WTC11 (cell line): ENCODE data around the gene SMO. TPM values are rescaled to one million over a fixed set of nuclear protein-coding genes. Genes with fewer than 3 reads are reported as not detected.

Experiments
- ATAC-seq: fragments of 200-7000 bp; cut with Tn5 transposase; 2 replicates; pipeline ENCODE4 v1.10.0; 2021; ENCODE audit warnings: mild to moderate bottlenecking, moderate library complexity
- CTCF ChIA-PET: fragments of 300-600 bp; sonication (Branson Sonifier 250); formaldehyde crosslinking; loops from one replicate; lab custom pipeline; 2021; ENCODE audit warnings: antibody characterized with exemption; lab: Charles Lee
- POLR2A ChIA-PET: fragments of 350-600 bp; sonication (Branson Sonifier 250); formaldehyde crosslinking; loops from one replicate; lab custom pipeline; 2021; ENCODE audit warnings: antibody characterized with exemption; lab: Charles Lee
- DNase-seq: peaks from one replicate; pipeline ENCODE4 v3.0.0; 2021; ENCODE audit warnings: low spot score
- H3K27ac Mint-ChIP-seq: 2 replicates; pipeline ENCODE4 v1.8.0; 2021; ENCODE audit warnings: mixed read lengths
- H3K27me3 Mint-ChIP-seq: 2 replicates; pipeline ENCODE4 v1.8.0; 2021; ENCODE audit warnings: low read depth, mild to moderate bottlenecking, moderate library complexity, mixed read lengths
- H3K36me3 Mint-ChIP-seq: 2 replicates; pipeline ENCODE4 v1.8.0; 2021; ENCODE audit warnings: mixed read lengths
- H3K4me1 Mint-ChIP-seq: 2 replicates; pipeline ENCODE4 v1.8.0; 2022; ENCODE audit warnings: mixed read lengths
- H3K4me3 Mint-ChIP-seq: 2 replicates; pipeline ENCODE4 v1.8.0; 2021; ENCODE audit warnings: mild to moderate bottlenecking, moderate library complexity, mixed read lengths
- H3K9me3 Mint-ChIP-seq: 2 replicates; pipeline ENCODE4 v1.8.0; 2021; ENCODE audit warnings: mixed read lengths
- ESRRA ChIP-seq: sonication (generic); formaldehyde crosslinking; IDR thresholded peaks from 2 replicates; pipeline ENCODE4 v1.8.1; 2022; ENCODE audit warnings: mild to moderate bottlenecking, missing genetic modification reagents, borderline replicate concordance
- IRF2 ChIP-seq: sonication (generic); formaldehyde crosslinking; IDR thresholded peaks from 2 replicates; pipeline ENCODE4 v1.8.0; 2022; ENCODE audit warnings: low read depth, missing genetic modification reagents, borderline replicate concordance
- JAZF1 ChIP-seq: fragments of 250-450 bp; sonication (Bioruptor Pico); IDR thresholded peaks from 2 replicates; pipeline ENCODE4 v1.9.0; 2021; ENCODE audit warnings: moderate library complexity, mild to moderate bottlenecking, inconsistent platforms
- MYBL2 ChIP-seq: sonication (generic); formaldehyde crosslinking; IDR thresholded peaks from 2 replicates; pipeline ENCODE4 v1.8.1; 2023; ENCODE audit warnings: mild to moderate bottlenecking, moderate library complexity, missing genetic modification reagents
- NR3C1 ChIP-seq: sonication (generic); formaldehyde crosslinking; conservative IDR thresholded peaks from 2 replicates; pipeline ENCODE4 v1.8.1; 2023; ENCODE audit warnings: low read depth, mild to moderate bottlenecking, missing genetic modification reagents
- PRRX2 ChIP-seq: fragments of 250-450 bp; sonication (Bioruptor Pico); IDR thresholded peaks from 2 replicates; pipeline ENCODE4 v1.8.0; 2021; ENCODE audit warnings: mild to moderate bottlenecking
- TCF7 ChIP-seq: sonication (generic); formaldehyde crosslinking; IDR thresholded peaks from 2 replicates; pipeline ENCODE4 v1.8.0; 2022; ENCODE audit warnings: mild to moderate bottlenecking, low read depth, missing genetic modification reagents, moderate library complexity
- ZNF138 ChIP-seq: sonication (generic); formaldehyde crosslinking; conservative IDR thresholded peaks from 2 replicates; pipeline ENCODE4 v1.8.1; 2022; ENCODE audit warnings: mild to moderate bottlenecking, moderate library complexity, missing genetic modification reagents
- ZNF317 ChIP-seq: sonication (generic); formaldehyde crosslinking; IDR thresholded peaks from 2 replicates; pipeline ENCODE4 v1.8.1; 2023; ENCODE audit warnings: low read depth, mild to moderate bottlenecking, moderate library complexity, missing genetic modification reagents, borderline replicate concordance
- total RNA-seq: library from RNA; stranded (reverse); gene quantifications from 3 replicates; pipeline ENCODE4 v1.2.3, GENCODE V29; 2021
- TF ChIP-seq, protein P1 (sequence below): sonication (generic); formaldehyde crosslinking; IDR thresholded peaks from 2 replicates; pipeline ENCODE4 v1.8.0; 2023; ENCODE audit warnings: missing genetic modification reagents, mild to moderate bottlenecking, borderline replicate concordance
- TF ChIP-seq, protein P2 (sequence below): sonication (generic); formaldehyde crosslinking; IDR thresholded peaks from 2 replicates; pipeline ENCODE4 v1.8.0; 2022; ENCODE audit warnings: mild to moderate bottlenecking, missing genetic modification reagents
- TF ChIP-seq, protein P3 (sequence below): sonication (generic); formaldehyde crosslinking; IDR thresholded peaks from 2 replicates; pipeline ENCODE4 v1.8.0; 2022; ENCODE audit warnings: mild to moderate bottlenecking, missing genetic modification reagents
- TF ChIP-seq, protein P4 (sequence below): sonication (generic); formaldehyde crosslinking; IDR thresholded peaks from 2 replicates; pipeline ENCODE4 v1.8.1; 2023; ENCODE audit warnings: mild to moderate bottlenecking, missing genetic modification reagents, moderate library complexity
- TF ChIP-seq, protein P5 (sequence below): sonication (generic); formaldehyde crosslinking; IDR thresholded peaks from 2 replicates; pipeline ENCODE4 v1.8.1; 2023; ENCODE audit warnings: mild to moderate bottlenecking, missing genetic modification reagents

SMO gene
- total RNA-seq, 1 experiment from 2014 or later: 56.9 TPM

DNA sequence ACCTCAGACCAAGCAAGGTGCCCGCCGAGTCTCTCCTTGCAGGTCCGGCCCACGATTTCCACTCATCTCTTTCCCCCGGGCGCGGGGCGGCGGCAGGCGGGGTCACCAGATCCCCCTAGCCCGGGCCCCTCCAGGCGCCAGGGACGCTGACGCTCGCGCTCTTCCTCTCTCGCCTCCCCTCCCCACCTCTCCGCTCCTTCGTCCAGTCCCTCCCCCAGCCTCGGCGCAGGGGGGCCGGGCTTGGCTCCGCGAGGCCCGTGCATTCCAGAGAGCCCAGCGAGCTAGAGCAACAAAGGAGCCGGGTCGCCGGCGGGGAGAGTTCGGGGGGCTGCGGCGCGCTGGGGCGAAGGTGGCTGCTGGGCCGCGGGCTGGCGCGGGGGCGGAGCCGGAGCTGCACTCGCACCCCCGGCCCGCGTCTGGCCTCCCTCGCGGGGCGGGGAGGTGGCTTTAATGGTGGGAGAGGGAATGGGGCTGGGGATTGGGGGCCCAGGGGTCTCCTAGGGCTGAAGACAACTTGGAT is at the start of gene SMO (continued):
- TF ChIP-seq, protein P1, sequence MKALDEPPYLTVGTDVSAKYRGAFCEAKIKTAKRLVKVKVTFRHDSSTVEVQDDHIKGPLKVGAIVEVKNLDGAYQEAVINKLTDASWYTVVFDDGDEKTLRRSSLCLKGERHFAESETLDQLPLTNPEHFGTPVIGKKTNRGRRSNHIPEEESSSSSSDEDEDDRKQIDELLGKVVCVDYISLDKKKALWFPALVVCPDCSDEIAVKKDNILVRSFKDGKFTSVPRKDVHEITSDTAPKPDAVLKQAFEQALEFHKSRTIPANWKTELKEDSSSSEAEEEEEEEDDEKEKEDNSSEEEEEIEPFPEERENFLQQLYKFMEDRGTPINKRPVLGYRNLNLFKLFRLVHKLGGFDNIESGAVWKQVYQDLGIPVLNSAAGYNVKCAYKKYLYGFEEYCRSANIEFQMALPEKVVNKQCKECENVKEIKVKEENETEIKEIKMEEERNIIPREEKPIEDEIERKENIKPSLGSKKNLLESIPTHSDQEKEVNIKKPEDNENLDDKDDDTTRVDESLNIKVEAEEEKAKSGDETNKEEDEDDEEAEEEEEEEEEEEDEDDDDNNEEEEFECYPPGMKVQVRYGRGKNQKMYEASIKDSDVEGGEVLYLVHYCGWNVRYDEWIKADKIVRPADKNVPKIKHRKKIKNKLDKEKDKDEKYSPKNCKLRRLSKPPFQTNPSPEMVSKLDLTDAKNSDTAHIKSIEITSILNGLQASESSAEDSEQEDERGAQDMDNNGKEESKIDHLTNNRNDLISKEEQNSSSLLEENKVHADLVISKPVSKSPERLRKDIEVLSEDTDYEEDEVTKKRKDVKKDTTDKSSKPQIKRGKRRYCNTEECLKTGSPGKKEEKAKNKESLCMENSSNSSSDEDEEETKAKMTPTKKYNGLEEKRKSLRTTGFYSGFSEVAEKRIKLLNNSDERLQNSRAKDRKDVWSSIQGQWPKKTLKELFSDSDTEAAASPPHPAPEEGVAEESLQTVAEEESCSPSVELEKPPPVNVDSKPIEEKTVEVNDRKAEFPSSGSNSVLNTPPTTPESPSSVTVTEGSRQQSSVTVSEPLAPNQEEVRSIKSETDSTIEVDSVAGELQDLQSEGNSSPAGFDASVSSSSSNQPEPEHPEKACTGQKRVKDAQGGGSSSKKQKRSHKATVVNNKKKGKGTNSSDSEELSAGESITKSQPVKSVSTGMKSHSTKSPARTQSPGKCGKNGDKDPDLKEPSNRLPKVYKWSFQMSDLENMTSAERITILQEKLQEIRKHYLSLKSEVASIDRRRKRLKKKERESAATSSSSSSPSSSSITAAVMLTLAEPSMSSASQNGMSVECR (CRISPR knock-in tag): peak; percentile 43; the same call in 1 of the 2 replicates
- TF ChIP-seq, protein P2, sequence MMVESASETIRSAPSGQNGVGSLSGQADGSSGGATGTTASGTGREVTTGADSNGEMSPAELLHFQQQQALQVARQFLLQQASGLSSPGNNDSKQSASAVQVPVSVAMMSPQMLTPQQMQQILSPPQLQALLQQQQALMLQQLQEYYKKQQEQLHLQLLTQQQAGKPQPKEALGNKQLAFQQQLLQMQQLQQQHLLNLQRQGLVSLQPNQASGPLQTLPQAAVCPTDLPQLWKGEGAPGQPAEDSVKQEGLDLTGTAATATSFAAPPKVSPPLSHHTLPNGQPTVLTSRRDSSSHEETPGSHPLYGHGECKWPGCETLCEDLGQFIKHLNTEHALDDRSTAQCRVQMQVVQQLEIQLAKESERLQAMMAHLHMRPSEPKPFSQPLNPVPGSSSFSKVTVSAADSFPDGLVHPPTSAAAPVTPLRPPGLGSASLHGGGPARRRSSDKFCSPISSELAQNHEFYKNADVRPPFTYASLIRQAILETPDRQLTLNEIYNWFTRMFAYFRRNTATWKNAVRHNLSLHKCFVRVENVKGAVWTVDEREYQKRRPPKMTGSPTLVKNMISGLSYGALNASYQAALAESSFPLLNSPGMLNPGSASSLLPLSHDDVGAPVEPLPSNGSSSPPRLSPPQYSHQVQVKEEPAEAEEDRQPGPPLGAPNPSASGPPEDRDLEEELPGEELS (CRISPR knock-in tag): no peak
- TF ChIP-seq, protein P3, sequence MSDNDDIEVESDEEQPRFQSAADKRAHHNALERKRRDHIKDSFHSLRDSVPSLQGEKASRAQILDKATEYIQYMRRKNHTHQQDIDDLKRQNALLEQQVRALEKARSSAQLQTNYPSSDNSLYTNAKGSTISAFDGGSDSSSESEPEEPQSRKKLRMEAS (CRISPR knock-in tag): no peak; the same call in 1 of the 2 replicates
- TF ChIP-seq NR3C1: no peak
- TF ChIP-seq, protein P4, sequence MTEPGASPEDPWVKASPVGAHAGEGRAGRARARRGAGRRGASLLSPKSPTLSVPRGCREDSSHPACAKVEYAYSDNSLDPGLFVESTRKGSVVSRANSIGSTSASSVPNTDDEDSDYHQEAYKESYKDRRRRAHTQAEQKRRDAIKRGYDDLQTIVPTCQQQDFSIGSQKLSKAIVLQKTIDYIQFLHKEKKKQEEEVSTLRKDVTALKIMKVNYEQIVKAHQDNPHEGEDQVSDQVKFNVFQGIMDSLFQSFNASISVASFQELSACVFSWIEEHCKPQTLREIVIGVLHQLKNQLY: no peak
- peak; percentile 73; the same call in 1 of the 2 replicates for TF ChIP-seq MYBL2 (CRISPR knock-in tag)
- no peak for TF ChIP-seq ZNF138 (CRISPR knock-in tag)
- TF ChIP-seq ZNF317 (CRISPR knock-in tag): 0 out of 2 replicates have a peak, but pooled peaks have one; percentile 42
- TF ChIP-seq IRF2 (CRISPR knock-in tag): no peak
- TF ChIP-seq TCF7 (CRISPR knock-in tag): peak; percentile 36; the same call in 1 of the 2 replicates
- TF ChIP-seq, protein P5, sequence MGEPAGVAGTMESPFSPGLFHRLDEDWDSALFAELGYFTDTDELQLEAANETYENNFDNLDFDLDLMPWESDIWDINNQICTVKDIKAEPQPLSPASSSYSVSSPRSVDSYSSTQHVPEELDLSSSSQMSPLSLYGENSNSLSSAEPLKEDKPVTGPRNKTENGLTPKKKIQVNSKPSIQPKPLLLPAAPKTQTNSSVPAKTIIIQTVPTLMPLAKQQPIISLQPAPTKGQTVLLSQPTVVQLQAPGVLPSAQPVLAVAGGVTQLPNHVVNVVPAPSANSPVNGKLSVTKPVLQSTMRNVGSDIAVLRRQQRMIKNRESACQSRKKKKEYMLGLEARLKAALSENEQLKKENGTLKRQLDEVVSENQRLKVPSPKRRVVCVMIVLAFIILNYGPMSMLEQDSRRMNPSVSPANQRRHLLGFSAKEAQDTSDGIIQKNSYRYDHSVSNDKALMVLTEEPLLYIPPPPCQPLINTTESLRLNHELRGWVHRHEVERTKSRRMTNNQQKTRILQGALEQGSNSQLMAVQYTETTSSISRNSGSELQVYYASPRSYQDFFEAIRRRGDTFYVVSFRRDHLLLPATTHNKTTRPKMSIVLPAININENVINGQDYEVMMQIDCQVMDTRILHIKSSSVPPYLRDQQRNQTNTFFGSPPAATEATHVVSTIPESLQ: no peak
- no peak for TF ChIP-seq ESRRA (CRISPR knock-in tag)
- TF ChIP-seq, all 79 proteins: peak for 26

DNA sequence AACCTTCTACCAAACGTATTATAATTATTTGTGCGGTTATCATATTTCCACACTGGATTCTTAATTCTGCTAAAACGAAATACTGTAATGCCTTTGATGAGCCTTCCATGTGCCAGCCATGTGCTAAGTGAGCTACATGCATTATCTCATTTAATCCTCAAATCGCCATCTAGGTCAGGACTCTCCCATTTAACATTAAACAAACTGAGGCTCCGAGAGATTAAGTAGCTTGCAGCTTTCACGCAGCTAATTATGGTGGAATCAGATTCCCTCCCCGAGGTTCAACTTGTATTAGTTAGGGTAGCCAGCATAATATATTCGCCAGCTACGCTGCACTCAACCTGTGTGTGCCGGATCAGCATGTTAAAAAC is 44.7 kb upstream of the SMO start:
- Mint-ChIP-seq H3K27ac (no peak overlapping the region), H3K4me1 (peaks cover 14% of the 10 kb centered on the region), H3K4me3 (peak overlapping the region; percentile 78), H3K9me3 (no peaks in the 10 kb centered on the region), H3K36me3 (peaks cover 4% of the 10 kb centered on the region; the same call in 1 of the 2 replicates), H3K27me3 (peaks cover 38% of the 10 kb centered on the region)
- ATAC-seq: no peak
- no peak for DNase-seq
- CTCF ChIA-PET: interaction anchor here (0.8 to 1.9 kb wide), 5 partner anchors 20 to 197 kb away, joined by 3 to 24 read pairs (median 10); no protein-coding TSS in a partner anchor
- POLR2A ChIA-PET: interaction anchor here (0.6 to 0.9 kb wide), 2 partner anchors 12 to 25 kb away, joined by 3 read pairs; no protein-coding TSS in a partner anchor
- TF ChIP-seq, protein P5: no peak
- TF ChIP-seq, protein P3 (CRISPR knock-in tag): no peak
- no peak for TF ChIP-seq JAZF1 (CRISPR knock-in tag)
- TF ChIP-seq PRRX2 (CRISPR knock-in tag): no peak
